ENCODE measurements around the gene IRF2BP1. TPM values are rescaled to one million over a fixed set of nuclear protein-coding genes. Genes with fewer than 3 reads are reported as not detected.

Gene IRF2BP1
- total and polyA plus RNA-seq, 4 donors = 4.9 to 16.8 (median 16.4) TPM

DNA sequence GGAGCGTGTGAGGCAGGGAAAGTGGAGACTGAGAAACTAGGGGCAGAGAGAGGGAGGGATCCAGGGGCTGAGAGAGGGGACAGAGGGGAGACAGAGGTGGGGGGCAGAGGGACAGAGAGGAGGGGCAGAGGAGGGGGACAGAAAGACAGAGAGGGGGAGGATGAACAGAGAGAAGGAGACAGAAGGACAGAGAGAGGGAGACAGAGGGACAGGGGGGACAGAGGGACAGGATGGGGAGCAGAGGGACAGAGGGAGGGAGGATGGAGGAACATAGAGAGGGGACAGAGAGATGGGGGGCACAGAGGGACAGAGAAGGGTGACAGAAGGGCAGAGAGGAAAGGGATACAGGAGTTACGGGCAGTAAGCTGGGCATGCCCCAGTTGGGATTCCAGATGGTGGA lies 43.3 kb upstream of the IRF2BP1 start:
- 82% methylated on average over 2 of the region's 2 CpGs for WGBS
- DNase-seq (ENCODE audit: low spot score) = no peak
- H3K4me1 ChIP-seq (ENCODE audit: control insufficient read depth in 4 of 4, insufficient read depth in 4 of 4, low read length in 3 of 4) = peaks cover 0 to 7% (median 3%) of the 10 kb centered on the region in 4 donors

DNA sequence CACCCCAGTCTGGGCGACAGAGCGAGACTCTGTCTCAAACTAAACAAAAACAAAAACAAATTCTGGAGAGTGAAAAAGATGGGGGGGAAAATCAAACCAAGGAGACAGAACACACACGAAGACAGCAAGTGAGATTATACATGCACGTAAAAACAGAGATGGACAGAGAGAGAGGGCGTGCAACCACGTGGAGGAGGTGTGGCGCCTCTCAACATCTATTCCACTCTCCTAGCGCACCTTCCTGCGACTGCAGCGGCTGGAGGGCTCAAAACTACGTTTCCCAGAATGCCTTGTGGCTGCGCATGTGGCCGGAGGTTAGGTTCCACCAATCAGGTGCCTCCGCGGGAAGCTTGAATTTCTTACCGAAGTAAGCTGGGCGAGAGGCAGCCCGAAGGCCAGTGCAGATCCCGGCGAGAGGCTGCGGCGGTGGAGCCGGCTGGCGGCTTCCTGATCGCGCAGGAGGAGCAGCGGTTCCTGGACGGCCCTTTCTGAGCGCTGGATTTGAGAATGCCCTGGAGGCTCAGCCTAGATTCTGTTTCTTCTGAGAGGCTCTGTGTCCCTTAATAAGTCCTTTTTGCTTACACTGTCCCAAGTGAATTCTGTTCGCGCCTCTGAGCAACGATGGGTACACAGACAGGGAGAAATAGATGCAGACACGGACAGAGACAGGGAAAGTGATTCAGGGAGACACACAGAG lies 41.8 kb upstream of the IRF2BP1 start:
- Histone ChIP-seq H3K4me3 (ENCODE audit: low read depth in 1 of 3, low read length in 3 of 3) (no peak overlapping the region), H3K27me3 (ENCODE audit: control insufficient read depth in 4 of 4, insufficient read depth in 4 of 4, low read length in 3 of 4) (no peaks in the 10 kb centered on the region), H3K9ac (ENCODE audit: low read depth in 1 of 2, low read length in 2 of 2) (no peak overlapping the region), H3K9me3 (ENCODE audit: control insufficient read depth in 4 of 4, low read length in 3 of 4) (no peaks in the 10 kb centered on the region), H3K4me1 (ENCODE audit: control insufficient read depth in 4 of 4, insufficient read depth in 4 of 4, low read length in 3 of 4) (peaks cover 0 to 7% (median 3%) of the 10 kb centered on the region in 4 donors), H3K27ac (ENCODE audit: low read depth in 1 of 2, low read length in 2 of 2) (no peak overlapping the region), H3K36me3 (ENCODE audit: control insufficient read depth in 4 of 4, insufficient read depth in 3 of 4, low read depth in 1 of 4, low read length in 3 of 4) (no peaks in the 10 kb centered on the region)
- TF ChIP-seq RAD21 (IDR thresholded peaks at IDR 0.05) (peak in 1 of 2 donors; percentile 8), HNF4G (IDR thresholded peaks at IDR 0.05) (no peak), NR2F2 (IDR thresholded peaks at IDR 0.05) (no peak), SP1 (IDR thresholded peaks at IDR 0.05) (peak; percentile 89), RXRA (IDR thresholded peaks at IDR 0.05) (no peak), FOXA2 (IDR thresholded peaks at IDR 0.05) (no peak), GABPA (IDR thresholded peaks at IDR 0.05 in 1 of 2, conservative IDR thresholded peaks at IDR 0.05 in 1 of 2) (peak in 1 of 2 donors; percentile 41), YY1 (IDR thresholded peaks at IDR 0.05) (no peak), TAF1 (conservative IDR thresholded peaks at IDR 0.05) (no peak)
- TF ChIP-seq, protein P1, sequence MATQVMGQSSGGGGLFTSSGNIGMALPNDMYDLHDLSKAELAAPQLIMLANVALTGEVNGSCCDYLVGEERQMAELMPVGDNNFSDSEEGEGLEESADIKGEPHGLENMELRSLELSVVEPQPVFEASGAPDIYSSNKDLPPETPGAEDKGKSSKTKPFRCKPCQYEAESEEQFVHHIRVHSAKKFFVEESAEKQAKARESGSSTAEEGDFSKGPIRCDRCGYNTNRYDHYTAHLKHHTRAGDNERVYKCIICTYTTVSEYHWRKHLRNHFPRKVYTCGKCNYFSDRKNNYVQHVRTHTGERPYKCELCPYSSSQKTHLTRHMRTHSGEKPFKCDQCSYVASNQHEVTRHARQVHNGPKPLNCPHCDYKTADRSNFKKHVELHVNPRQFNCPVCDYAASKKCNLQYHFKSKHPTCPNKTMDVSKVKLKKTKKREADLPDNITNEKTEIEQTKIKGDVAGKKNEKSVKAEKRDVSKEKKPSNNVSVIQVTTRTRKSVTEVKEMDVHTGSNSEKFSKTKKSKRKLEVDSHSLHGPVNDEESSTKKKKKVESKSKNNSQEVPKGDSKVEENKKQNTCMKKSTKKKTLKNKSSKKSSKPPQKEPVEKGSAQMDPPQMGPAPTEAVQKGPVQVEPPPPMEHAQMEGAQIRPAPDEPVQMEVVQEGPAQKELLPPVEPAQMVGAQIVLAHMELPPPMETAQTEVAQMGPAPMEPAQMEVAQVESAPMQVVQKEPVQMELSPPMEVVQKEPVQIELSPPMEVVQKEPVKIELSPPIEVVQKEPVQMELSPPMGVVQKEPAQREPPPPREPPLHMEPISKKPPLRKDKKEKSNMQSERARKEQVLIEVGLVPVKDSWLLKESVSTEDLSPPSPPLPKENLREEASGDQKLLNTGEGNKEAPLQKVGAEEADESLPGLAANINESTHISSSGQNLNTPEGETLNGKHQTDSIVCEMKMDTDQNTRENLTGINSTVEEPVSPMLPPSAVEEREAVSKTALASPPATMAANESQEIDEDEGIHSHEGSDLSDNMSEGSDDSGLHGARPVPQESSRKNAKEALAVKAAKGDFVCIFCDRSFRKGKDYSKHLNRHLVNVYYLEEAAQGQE (IDR thresholded peaks at IDR 0.05) = no peak
- TF ChIP-seq, protein P2, sequence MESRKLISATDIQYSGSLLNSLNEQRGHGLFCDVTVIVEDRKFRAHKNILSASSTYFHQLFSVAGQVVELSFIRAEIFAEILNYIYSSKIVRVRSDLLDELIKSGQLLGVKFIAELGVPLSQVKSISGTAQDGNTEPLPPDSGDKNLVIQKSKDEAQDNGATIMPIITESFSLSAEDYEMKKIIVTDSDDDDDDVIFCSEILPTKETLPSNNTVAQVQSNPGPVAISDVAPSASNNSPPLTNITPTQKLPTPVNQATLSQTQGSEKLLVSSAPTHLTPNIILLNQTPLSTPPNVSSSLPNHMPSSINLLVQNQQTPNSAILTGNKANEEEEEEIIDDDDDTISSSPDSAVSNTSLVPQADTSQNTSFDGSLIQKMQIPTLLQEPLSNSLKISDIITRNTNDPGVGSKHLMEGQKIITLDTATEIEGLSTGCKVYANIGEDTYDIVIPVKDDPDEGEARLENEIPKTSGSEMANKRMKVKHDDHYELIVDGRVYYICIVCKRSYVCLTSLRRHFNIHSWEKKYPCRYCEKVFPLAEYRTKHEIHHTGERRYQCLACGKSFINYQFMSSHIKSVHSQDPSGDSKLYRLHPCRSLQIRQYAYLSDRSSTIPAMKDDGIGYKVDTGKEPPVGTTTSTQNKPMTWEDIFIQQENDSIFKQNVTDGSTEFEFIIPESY (IDR thresholded peaks at IDR 0.05) = no peak
- WGBS = 11% methylated on average over 33 of the region's 33 CpGs
- DNase-seq (ENCODE audit: low spot score) = peak; percentile 91

More for the DNA sequence above, 43.3 kb upstream of the IRF2BP1 start:
- no peaks in the 10 kb centered on the region for H3K9me3 ChIP-seq (ENCODE audit: control insufficient read depth in 4 of 4, low read length in 3 of 4)
- TF ChIP-seq, protein P3, sequence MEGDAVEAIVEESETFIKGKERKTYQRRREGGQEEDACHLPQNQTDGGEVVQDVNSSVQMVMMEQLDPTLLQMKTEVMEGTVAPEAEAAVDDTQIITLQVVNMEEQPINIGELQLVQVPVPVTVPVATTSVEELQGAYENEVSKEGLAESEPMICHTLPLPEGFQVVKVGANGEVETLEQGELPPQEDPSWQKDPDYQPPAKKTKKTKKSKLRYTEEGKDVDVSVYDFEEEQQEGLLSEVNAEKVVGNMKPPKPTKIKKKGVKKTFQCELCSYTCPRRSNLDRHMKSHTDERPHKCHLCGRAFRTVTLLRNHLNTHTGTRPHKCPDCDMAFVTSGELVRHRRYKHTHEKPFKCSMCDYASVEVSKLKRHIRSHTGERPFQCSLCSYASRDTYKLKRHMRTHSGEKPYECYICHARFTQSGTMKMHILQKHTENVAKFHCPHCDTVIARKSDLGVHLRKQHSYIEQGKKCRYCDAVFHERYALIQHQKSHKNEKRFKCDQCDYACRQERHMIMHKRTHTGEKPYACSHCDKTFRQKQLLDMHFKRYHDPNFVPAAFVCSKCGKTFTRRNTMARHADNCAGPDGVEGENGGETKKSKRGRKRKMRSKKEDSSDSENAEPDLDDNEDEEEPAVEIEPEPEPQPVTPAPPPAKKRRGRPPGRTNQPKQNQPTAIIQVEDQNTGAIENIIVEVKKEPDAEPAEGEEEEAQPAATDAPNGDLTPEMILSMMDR (IDR thresholded peaks at IDR 0.05; ENCODE audit: low read depth, low read length, missing input control) = no peak
- TF ChIP-seq FOXA2 (IDR thresholded peaks at IDR 0.05) (no peak), FOXA1 (IDR thresholded peaks at IDR 0.05) (no peak), TAF1 (conservative IDR thresholded peaks at IDR 0.05) (no peak), NR2F2 (IDR thresholded peaks at IDR 0.05) (no peak), SP1 (IDR thresholded peaks at IDR 0.05) (no peak), RXRA (IDR thresholded peaks at IDR 0.05) (no peak), JUND (IDR thresholded peaks at IDR 0.05) (no peak)
- TF ChIP-seq, protein P2 (IDR thresholded peaks at IDR 0.05) = no peak
- no peaks in the 10 kb centered on the region for H3K27me3 ChIP-seq (ENCODE audit: control insufficient read depth in 4 of 4, insufficient read depth in 4 of 4, low read length in 3 of 4)
- H3K4me3 ChIP-seq (ENCODE audit: low read depth in 1 of 3, low read length in 3 of 3) = no peak overlapping the region
- H3K27ac ChIP-seq (ENCODE audit: low read depth in 1 of 2, low read length in 2 of 2) = no peak overlapping the region
- H3K9ac ChIP-seq (ENCODE audit: low read depth in 1 of 2, low read length in 2 of 2) = no peak overlapping the region
- no peaks in the 10 kb centered on the region for H3K36me3 ChIP-seq (ENCODE audit: control insufficient read depth in 4 of 4, insufficient read depth in 3 of 4, low read depth in 1 of 4, low read length in 3 of 4)

All from liver (tissue), 9 donors.